Spinal cord (tissue), 10 donors: Measurements from ENCODE around the gene GSTA5. TPM values are rescaled to one million over a fixed set of nuclear protein-coding genes. Genes with fewer than 3 reads are reported as not detected.
"Not testable (repeated sequence)": the region's sequence is repeated elsewhere in the genome, so short reads cannot be mapped to it uniquely, and the experiment has no call there.

ENCODE experiments used
- DNase-seq, 6 donors: peaks; one replicate each; pipeline versions ENCODE4 v3.0.0 to v3.0.0-alpha.2; 2013 to 2015; ENCODE audit warnings: low spot score in 6 of 6, low read depth in 4 of 6
- H3K27ac ChIP-seq: one replicate; pipeline ENCODE4 v1.5.1; 2013; ENCODE audit warnings: low read depth, low read length, control low read depth
- H3K27me3 ChIP-seq: one replicate; pipeline ENCODE4 v1.6.1; 2013; ENCODE audit warnings: low read length; ENCODE audit not compliant: control insufficient read depth, insufficient read depth
- H3K36me3 ChIP-seq: one replicate; pipeline ENCODE4 v1.6.1; 2013; ENCODE audit warnings: low read length; ENCODE audit not compliant: control insufficient read depth, insufficient read depth
- H3K4me1 ChIP-seq: one replicate; pipeline ENCODE4 v1.6.1; 2013; ENCODE audit warnings: low read length; ENCODE audit not compliant: control insufficient read depth, insufficient read depth
- H3K4me3 ChIP-seq: one replicate; pipeline ENCODE4 v1.5.1; 2013; ENCODE audit warnings: low read depth, low read length, control low read depth
- H3K9me3 ChIP-seq: one replicate; pipeline ENCODE4 v1.6.1; 2013; ENCODE audit warnings: low read length; ENCODE audit not compliant: control insufficient read depth, insufficient read depth
- WGBS: methylation state at CpG from one replicate; pipeline ENCODE4 v1.1.5; 2013; ENCODE audit warnings: missing lambda C conversion rate; ENCODE audit not compliant: insufficient coverage; 5-methylcytosine and 5-hydroxymethylcytosine counted together
- polyA plus RNA-seq, 2 donors: library from polyadenylated mRNA; unstranded; fragments of 120-200 nt; gene quantifications; one replicate each; pipeline ENCODE4 v1.2.1, GENCODE V29; 2013; ENCODE audit not compliant: insufficient read length in 2 of 2
- total RNA-seq, 2 donors: library from RNA; depleted of rRNA in 1 of 2; stranded (reverse); fragments of 120-200 nt in 1 of 2; fragments of >200 nt in 1 of 2; gene quantifications; one replicate each; pipeline versions ENCODE4 v1.2.3 to v1.2.4, GENCODE V29; 2013 to 2014
- donor health status: healthy.

The GSTA5 gene
- total and polyA plus RNA-seq, 4 donors = not detected

GRCh38 chr6:52871621-52872020 is 31.0 kb upstream of the GSTA5 start:
- WGBS = 40% methylated on average over 1 of the region's 3 CpGs
- Histone ChIP-seq H3K27me3 (no peaks in the 10 kb centered on the region), H3K9me3 (no peaks in the 10 kb centered on the region), H3K36me3 (no peaks in the 10 kb centered on the region), H3K27ac (no peak overlapping the region), H3K4me3 (no peak overlapping the region), H3K4me1 (no peaks in the 10 kb centered on the region)
- DNase-seq = no peak

- not testable (repeated sequence) for H3K4me1 ChIP-seq, H3K4me3 ChIP-seq, H3K27ac ChIP-seq, H3K27me3 ChIP-seq, DNase-seq, H3K36me3 ChIP-seq, H3K9me3 ChIP-seq
- no CpG with 5 or more reads among the region's 3 CpGs for WGBS
Observed at GRCh38 chr6:52870335-52871091, 29.9 kb upstream of the GSTA5 start.

- not testable (repeated sequence) for H3K9me3 ChIP-seq, H3K27ac ChIP-seq, H3K4me1 ChIP-seq, DNase-seq, H3K4me3 ChIP-seq, H3K27me3 ChIP-seq, H3K36me3 ChIP-seq
- WGBS = 77% methylated on average over 3 of the region's 5 CpGs
Observed at GRCh38 chr6:52868899-52869298, 28.3 kb upstream of the GSTA5 start.

- no peaks in the 10 kb centered on the region for H3K36me3 ChIP-seq
- no peaks in the 10 kb centered on the region for H3K27me3 ChIP-seq
- no peak for DNase-seq
- H3K4me1 ChIP-seq = no peaks in the 10 kb centered on the region
- no CpG with 5 or more reads among the region's 1 CpG for WGBS
- no peak overlapping the region for H3K27ac ChIP-seq
- no peak overlapping the region for H3K4me3 ChIP-seq
- no peaks in the 10 kb centered on the region for H3K9me3 ChIP-seq
Observed at GRCh38 chr6:52868240-52868639, 27.6 kb upstream of the GSTA5 start.

GRCh38 chr6:52861151-52861550 is 20.5 kb upstream of the GSTA5 start:
- H3K4me3 ChIP-seq, H3K4me1 ChIP-seq: not testable (repeated sequence)
- WGBS = 90% methylated on average over 7 of the region's 7 CpGs

GRCh38 chr6:52858416-52858815 is 17.8 kb upstream of the GSTA5 start:
- no peaks in the 10 kb centered on the region for H3K27me3 ChIP-seq
- no peaks in the 10 kb centered on the region for H3K4me1 ChIP-seq
- H3K4me3 ChIP-seq = no peak overlapping the region
- no peak overlapping the region for H3K27ac ChIP-seq
- 100% methylated on average over 2 of the region's 4 CpGs for WGBS
- no peaks in the 10 kb centered on the region for H3K36me3 ChIP-seq
- DNase-seq = no peak
- no peaks in the 10 kb centered on the region for H3K9me3 ChIP-seq

More at GRCh38 chr6:52861151-52861550, 20.5 kb upstream of the GSTA5 start:
- H3K9me3 ChIP-seq, H3K27ac ChIP-seq, DNase-seq, H3K36me3 ChIP-seq, H3K27me3 ChIP-seq: not testable (repeated sequence)

- WGBS = 0% methylated on average over 2 of the region's 3 CpGs
- not testable (repeated sequence) for H3K27me3 ChIP-seq, H3K36me3 ChIP-seq, H3K4me1 ChIP-seq, H3K9me3 ChIP-seq, H3K27ac ChIP-seq, H3K4me3 ChIP-seq, DNase-seq
Observed at GRCh38 chr6:52856137-52856536, 15.5 kb upstream of the GSTA5 start.

- Histone ChIP-seq H3K9me3 (no peaks in the 10 kb centered on the region), H3K27me3 (no peaks in the 10 kb centered on the region)
- WGBS = 89% methylated on average over 4 of the region's 4 CpGs
Observed at GRCh38 chr6:52849137-52849536, 8.5 kb upstream of the GSTA5 start.

GRCh38 chr6:52846002-52846401 is 5.4 kb upstream of the GSTA5 start:
- no CpG with 5 or more reads among the region's 1 CpG for WGBS
- Histone ChIP-seq H3K4me1 (no peaks in the 10 kb centered on the region), H3K36me3 (no peaks in the 10 kb centered on the region), H3K27me3 (no peaks in the 10 kb centered on the region), H3K9me3 (no peaks in the 10 kb centered on the region), H3K27ac (no peak overlapping the region), H3K4me3 (no peak overlapping the region)
- DNase-seq = no peak

More at GRCh38 chr6:52849137-52849536, 8.5 kb upstream of the GSTA5 start:
- Histone ChIP-seq H3K36me3 (no peaks in the 10 kb centered on the region), H3K4me3 (no peak overlapping the region), H3K4me1 (no peaks in the 10 kb centered on the region), H3K27ac (no peak overlapping the region)
- no peak for DNase-seq

GRCh38 chr6:52843605-52844004 is 3.0 kb upstream of the GSTA5 start:
- no peak overlapping the region for H3K4me3 ChIP-seq
- WGBS = 93% methylated on average over 2 of the region's 4 CpGs

More at GRCh38 chr6:52843605-52844004, 3.0 kb upstream of the GSTA5 start:
- Histone ChIP-seq H3K9me3 (no peaks in the 10 kb centered on the region), H3K27ac (no peak overlapping the region), H3K36me3 (no peaks in the 10 kb centered on the region), H3K4me1 (no peaks in the 10 kb centered on the region), H3K27me3 (no peaks in the 10 kb centered on the region)
- DNase-seq = no peak
